Hepatocyte (in vitro differentiated cells): ENCODE results near the gene TTC33. TPM values are rescaled to one million over a fixed set of nuclear protein-coding genes. Genes with fewer than 3 reads are reported as not detected.

Source experiments
- DNase-seq: peaks from one replicate; pipeline ENCODE4 v3.0.0-alpha.2; 2016; ENCODE audit warnings: low spot score
- H2AFZ ChIP-seq: fragments of 200-600 bp; sonication (generic); 2 replicates; pipeline ENCODE4 v1.6.0; 2016; ENCODE audit warnings: antibody characterized with exemption, mild to moderate bottlenecking
- H3K27ac ChIP-seq: fragments of 200-600 bp; sonication (generic); 2 replicates; pipeline ENCODE4 v1.5.1; 2016; ENCODE audit warnings: mild to moderate bottlenecking
- H3K27me3 ChIP-seq: fragments of 200-600 bp; sonication (generic); 2 replicates; pipeline ENCODE4 v1.6.1; 2016
- H3K36me3 ChIP-seq: fragments of 200-600 bp; sonication (generic); replicated peaks from 2 replicates; pipeline ENCODE4 v1.5.1; 2016; ENCODE audit warnings: low read depth; ENCODE audit not compliant: insufficient read depth
- H3K4me1 ChIP-seq: fragments of 200-600 bp; sonication (generic); 2 replicates; pipeline ENCODE4 v1.5.1; 2016; ENCODE audit warnings: mild to moderate bottlenecking, moderate library complexity; ENCODE audit not compliant: insufficient read depth
- H3K4me2 ChIP-seq: fragments of 200-600 bp; sonication (generic); 2 replicates; pipeline ENCODE4 v1.6.0; 2016
- H3K4me3 ChIP-seq: fragments of 200-600 bp; sonication (generic); 2 replicates; pipeline ENCODE4 v1.5.1; 2016; ENCODE audit warnings: mild to moderate bottlenecking
- H3K79me2 ChIP-seq: fragments of 200-600 bp; sonication (generic); 2 replicates; pipeline ENCODE4 v1.6.0; 2017; ENCODE audit warnings: mild to moderate bottlenecking
- H3K9me2 ChIP-seq: fragments of 200-600 bp; sonication (generic); replicated peaks from 2 replicates; pipeline ENCODE4 v1.6.0; 2017; ENCODE audit warnings: mild to moderate bottlenecking; ENCODE audit not compliant: insufficient read depth
- H3K9me3 ChIP-seq: fragments of 200-600 bp; sonication (generic); 2 replicates; pipeline ENCODE4 v1.5.1; 2016; ENCODE audit warnings: low read depth, mild to moderate bottlenecking
- H4K20me1 ChIP-seq: fragments of 200-600 bp; sonication (generic); 2 replicates; pipeline ENCODE4 v1.6.0; 2016; ENCODE audit warnings: mild to moderate bottlenecking; ENCODE audit not compliant: insufficient read depth, poor library complexity, severe bottlenecking
- CTCF ChIP-seq: fragments of 200-600 bp; sonication (generic); IDR thresholded peaks from 2 replicates; pipeline ENCODE4 v1.5.1; 2016; ENCODE audit warnings: antibody characterized with exemption, mild to moderate bottlenecking; ENCODE audit not compliant: poor library complexity
- EZH2 ChIP-seq: fragments of 200-600 bp; sonication (generic); IDR thresholded peaks from 2 replicates; pipeline ENCODE4 v1.6.1; 2016; ENCODE audit warnings: antibody characterized with exemption, mild to moderate bottlenecking, borderline replicate concordance
- EZH2phosphoT487 ChIP-seq: fragments of 200-600 bp; sonication (generic); IDR thresholded peaks from one replicate; pipeline ENCODE4 v1.6.1; 2018; ENCODE audit warnings: antibody characterized with exemption, mild to moderate bottlenecking, low read depth, moderate library complexity; ENCODE audit not compliant: unreplicated experiment, severe bottlenecking
- WGBS: methylation state at CpG from one replicate; pipeline ENCODE4 v1.1.6; 2016; ENCODE audit warnings: low lambda C conversion rate; ENCODE audit errors: missing lambda C conversion rate; 5-methylcytosine and 5-hydroxymethylcytosine counted together
- polyA plus RNA-seq: library from polyadenylated mRNA; unstranded; fragments of >200 nt; fragmentation: Nextera tagmentation; extraction: Ambion mirVana; gene quantifications from 2 replicates; pipeline ENCODE4 v1.2.1, GENCODE V29; 2016
- total RNA-seq: library from RNA; depleted of rRNA; stranded (reverse); fragments of >200 nt; gene quantifications from 2 replicates; pipeline ENCODE4 v1.2.3, GENCODE V29; 2014

TTC33 gene
- total and polyA plus RNA-seq, 2 experiments from 2014 or later: 5.6 to 19.3 TPM

GRCh38 chr5:40677456-40677855, 78.3 kb downstream of the TTC33 start:
- Histone ChIP-seq H3K79me2 (no peaks in the 10 kb centered on the region), H4K20me1 (no peaks in the 10 kb centered on the region), H3K4me2 (no peak overlapping the region), H3K27me3 (peaks cover 31% of the 10 kb centered on the region), H3K4me3 (no peak overlapping the region), H3K9me3 (no peaks in the 10 kb centered on the region), H2AFZ (no peak overlapping the region), H3K9me2 (no peaks in the 10 kb centered on the region), H3K4me1 (peaks cover 16% of the 10 kb centered on the region), H3K27ac (no peak overlapping the region), H3K36me3 (no peaks in the 10 kb centered on the region)
- 88% methylated on average over 2 of the region's 2 CpGs for WGBS
- DNase-seq: no peak
- TF ChIP-seq EZH2phosphoT487 (no peak), CTCF (no peak), EZH2 (no peak)

- Histone ChIP-seq H3K4me3 (no peak overlapping the region), H3K27me3 (peaks cover 25% of the 10 kb centered on the region), H3K9me3 (no peaks in the 10 kb centered on the region), H3K36me3 (no peaks in the 10 kb centered on the region), H3K27ac (no peak overlapping the region), H3K4me2 (no peak overlapping the region), H4K20me1 (no peaks in the 10 kb centered on the region), H3K79me2 (no peaks in the 10 kb centered on the region), H3K4me1 (peaks cover 16% of the 10 kb centered on the region), H3K9me2 (no peaks in the 10 kb centered on the region), H2AFZ (no peak overlapping the region)
- TF ChIP-seq EZH2phosphoT487 (no peak), EZH2 (no peak)
- DNase-seq: peak; percentile 20
- 60% methylated on average over 3 of the region's 3 CpGs for WGBS
These were observed 79.0 kb downstream of the TTC33 start for GRCh38 chr5:40676613-40677343.

GRCh38 chr5:40675396-40676133, 80.2 kb downstream of the TTC33 start:
- Histone ChIP-seq H3K36me3 (no peaks in the 10 kb centered on the region), H3K79me2 (no peaks in the 10 kb centered on the region), H3K27me3 (peaks cover 12% of the 10 kb centered on the region), H3K9me2 (no peaks in the 10 kb centered on the region), H3K4me2 (no peak overlapping the region), H3K4me1 (peaks cover 7% of the 10 kb centered on the region), H2AFZ (no peak overlapping the region), H3K9me3 (no peaks in the 10 kb centered on the region), H3K4me3 (no peak overlapping the region), H3K27ac (no peak overlapping the region), H4K20me1 (no peaks in the 10 kb centered on the region)
- WGBS: 95% methylated on average over 7 of the region's 7 CpGs
- no peak for DNase-seq
- TF ChIP-seq CTCF (no peak), EZH2phosphoT487 (no peak), EZH2 (no peak)

- Histone ChIP-seq H3K9me3 (no peaks in the 10 kb centered on the region), H3K27me3 (peaks cover 6% of the 10 kb centered on the region), H3K36me3 (no peaks in the 10 kb centered on the region), H3K4me3 (no peak overlapping the region), H4K20me1 (no peaks in the 10 kb centered on the region), H3K79me2 (no peaks in the 10 kb centered on the region), H3K4me1 (no peaks in the 10 kb centered on the region), H2AFZ (no peak overlapping the region), H3K27ac (no peak overlapping the region), H3K9me2 (no peaks in the 10 kb centered on the region), H3K4me2 (no peak overlapping the region)
- DNase-seq: no peak
- WGBS: 77% methylated on average over 6 of the region's 6 CpGs
- no peak for TF ChIP-seq CTCF
- no peak for TF ChIP-seq EZH2phosphoT487
- TF ChIP-seq EZH2: no peak
These were observed 81.0 kb downstream of the TTC33 start for GRCh38 chr5:40674661-40675235.
